Stimulated activated CD8-positive, alpha-beta memory T cell treated with anti-CD3 and anti-CD28 coated beads, Interleukin-4, amount 100 ng/mL, for 4 hours (primary cell): ENCODE data around the gene LARP4B.

Experiments
- DNase-seq, 2 donors: peaks; one replicate each; pipeline ENCODE4 v3.0.0-alpha.2; 2020; ENCODE audit warnings: low read depth in 2 of 2, low spot score in 1 of 2

LARP4B gene

GRCh38 chr10:789831-790701 lies 141.4 kb downstream of the LARP4B start:
- DNase-seq, result no peak

DNA sequence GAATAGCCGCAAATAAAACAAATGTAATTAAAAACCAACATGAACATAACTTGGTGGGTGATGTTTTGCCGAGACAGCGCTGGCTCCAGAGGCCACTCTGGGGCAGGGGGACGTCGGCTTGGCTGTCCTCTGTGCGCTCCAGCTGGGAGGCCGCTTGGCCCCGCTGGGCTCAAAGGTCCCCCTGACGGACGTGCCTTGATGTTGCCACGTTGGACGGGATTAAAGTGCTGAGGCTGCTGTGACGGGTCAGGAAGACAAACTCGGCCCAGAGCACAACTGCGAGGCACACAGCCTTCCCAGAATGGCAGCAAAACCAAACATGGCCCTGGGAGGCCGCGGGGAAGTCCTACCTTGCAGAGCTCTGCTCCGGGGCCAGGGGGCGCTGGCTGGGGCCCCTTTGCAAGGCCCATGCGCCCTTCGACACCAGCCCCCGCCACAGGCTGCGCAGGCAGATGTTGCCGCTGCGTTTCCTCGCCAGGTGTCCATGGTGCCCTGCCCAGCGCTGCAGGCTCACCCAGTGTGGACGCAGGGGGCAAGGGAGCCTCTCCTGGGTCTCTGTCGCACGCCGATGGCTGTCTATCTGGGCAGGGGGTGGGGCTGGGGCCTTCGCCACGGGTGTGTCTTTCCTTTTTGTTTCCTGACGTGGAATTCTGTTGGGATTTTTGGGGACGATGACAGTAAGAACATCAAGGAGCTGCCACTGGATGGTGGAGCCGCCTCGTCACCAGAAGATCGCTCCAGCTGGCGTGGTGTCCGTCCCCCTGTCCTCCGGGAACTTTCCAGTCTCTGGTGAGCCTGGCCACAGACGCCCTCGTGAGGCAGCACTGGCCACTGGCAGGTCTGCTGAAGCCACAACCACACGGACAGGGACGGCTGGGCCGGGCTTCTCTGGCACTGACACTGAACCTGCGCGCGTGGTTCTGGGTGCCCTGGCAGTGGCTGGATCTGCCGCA lies 142.4 kb downstream of the LARP4B start:
- DNase-seq, result no peak

DNA sequence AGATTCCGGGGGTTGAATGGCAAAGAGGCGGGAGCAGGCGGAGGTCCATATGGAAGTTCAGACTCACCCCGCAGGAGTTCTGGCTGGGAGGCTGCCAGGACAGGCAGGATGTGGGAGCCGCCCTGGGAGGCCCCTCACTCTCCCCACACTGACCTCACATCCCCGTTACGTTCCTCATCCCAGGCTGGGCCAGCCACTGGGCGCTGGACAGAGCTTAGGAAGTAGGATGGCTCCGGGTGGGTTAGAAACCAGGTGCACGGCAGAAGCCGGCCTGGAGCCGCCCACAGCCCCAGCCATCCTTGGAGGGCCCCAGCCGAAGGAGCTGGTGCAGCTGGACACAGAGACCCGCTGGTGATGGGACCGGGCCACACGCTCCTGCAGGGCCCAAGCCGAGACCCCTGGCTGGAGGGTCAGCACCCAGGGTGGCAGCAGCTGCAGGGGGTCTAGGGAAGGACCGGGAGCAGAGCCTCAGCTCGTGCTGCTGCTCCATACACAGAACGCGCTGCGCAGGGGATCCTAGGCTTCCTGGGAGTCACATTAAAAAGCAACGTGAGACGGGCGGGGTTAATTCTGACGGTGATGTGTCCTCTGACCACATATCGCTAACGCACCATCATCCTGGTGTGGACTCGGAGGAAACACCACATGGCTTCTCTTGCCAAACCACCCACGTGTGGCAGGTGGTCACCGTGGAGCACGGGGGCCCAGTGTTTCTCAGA lies 143.4 kb downstream of the LARP4B start:
- DNase-seq, result no peak

GRCh38 chr10:786633-787474 lies 144.7 kb downstream of the LARP4B start:
- no peak for DNase-seq

DNA sequence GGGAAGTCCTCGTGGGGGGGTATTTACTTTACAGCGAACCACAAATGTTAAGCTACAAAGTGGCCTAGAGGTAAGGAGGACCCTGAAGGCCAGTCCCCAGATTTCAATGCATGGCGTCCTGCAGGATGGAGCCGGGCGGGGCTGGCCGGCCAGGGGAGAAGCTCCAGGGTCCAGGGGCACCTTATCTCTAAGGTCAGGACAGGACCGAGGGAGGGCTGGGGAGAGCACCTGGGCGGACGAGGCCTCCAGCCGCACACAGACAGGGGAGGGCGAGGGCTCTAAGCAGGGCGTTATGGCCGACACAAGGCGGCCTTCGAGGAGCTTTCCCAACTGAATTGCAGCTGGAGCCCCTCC lies 145.7 kb downstream of the LARP4B start:
- no peak for DNase-seq

DNA sequence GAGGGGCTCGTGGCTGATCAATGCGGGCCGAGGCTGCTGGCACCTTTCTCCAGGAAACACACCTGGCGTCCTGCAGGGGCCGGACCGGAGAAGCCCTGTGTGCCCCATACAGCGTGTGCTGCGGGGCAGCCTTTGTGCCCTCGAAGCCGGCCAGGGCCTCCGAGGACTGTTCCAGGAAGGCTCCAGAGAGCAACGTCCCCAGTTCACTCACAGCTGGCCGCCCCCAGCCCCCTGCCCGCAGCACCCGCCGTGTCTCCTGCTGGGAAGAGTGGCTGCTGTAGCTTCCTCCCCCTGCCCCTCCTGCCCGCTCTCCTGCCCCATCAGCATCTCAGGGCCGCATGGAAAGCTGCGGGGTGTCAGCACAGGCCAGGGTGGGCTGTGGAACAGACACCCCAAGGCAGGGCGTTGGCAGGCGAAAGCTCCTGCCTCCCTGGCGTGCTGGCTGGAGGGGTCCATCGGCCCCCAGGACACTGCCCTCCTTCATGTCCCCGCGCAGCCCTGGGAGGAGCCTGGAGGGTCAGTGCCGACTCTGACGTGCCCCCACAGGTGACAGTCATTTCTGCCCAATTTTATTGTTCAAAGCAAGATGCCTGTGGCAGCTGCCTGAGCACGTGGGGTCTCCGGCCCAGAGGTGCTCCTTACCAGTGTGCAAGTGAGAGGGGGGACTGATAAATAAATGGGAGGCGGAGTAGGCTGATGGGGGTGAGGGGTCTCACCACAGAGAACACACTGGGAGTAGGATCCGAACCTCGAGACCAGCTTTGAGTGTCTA lies 146.2 kb downstream of the LARP4B start:
- DNase-seq, result no peak

DNA sequence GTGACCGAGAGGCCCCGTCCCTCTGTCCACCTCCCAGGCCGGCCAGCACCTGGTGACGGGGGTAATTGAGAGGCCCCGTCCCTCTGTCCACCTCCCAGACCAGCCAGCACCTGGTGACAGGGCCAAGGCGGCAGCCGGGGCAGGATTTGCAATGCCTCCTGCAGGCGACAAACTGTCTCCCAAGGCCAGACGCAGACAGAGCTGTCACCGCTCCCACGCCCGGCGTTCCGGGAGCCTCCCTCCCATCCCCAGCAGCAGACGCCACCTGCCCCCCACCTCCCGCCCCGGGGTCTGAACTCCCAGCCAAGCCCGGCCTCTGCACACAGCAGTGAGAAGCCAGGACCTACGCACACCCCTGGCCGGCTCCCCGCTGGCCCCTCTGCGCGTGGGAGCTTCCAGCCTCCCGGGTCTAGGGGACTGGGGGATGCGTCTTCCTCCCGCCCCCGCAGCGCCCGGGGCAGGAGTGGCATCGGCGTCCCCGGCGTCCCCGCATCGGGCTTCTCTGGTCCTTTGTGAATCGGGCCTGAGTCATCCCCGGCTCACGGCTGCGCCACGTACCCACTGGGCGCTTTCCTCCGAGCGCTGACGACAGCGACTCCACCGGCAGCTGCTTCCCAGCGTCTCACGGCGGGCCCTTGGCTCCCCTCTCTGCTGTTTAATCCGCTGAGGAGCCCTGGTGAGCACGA lies 147.0 kb downstream of the LARP4B start:
- peak; percentile 15 to 21 for DNase-seq

DNA sequence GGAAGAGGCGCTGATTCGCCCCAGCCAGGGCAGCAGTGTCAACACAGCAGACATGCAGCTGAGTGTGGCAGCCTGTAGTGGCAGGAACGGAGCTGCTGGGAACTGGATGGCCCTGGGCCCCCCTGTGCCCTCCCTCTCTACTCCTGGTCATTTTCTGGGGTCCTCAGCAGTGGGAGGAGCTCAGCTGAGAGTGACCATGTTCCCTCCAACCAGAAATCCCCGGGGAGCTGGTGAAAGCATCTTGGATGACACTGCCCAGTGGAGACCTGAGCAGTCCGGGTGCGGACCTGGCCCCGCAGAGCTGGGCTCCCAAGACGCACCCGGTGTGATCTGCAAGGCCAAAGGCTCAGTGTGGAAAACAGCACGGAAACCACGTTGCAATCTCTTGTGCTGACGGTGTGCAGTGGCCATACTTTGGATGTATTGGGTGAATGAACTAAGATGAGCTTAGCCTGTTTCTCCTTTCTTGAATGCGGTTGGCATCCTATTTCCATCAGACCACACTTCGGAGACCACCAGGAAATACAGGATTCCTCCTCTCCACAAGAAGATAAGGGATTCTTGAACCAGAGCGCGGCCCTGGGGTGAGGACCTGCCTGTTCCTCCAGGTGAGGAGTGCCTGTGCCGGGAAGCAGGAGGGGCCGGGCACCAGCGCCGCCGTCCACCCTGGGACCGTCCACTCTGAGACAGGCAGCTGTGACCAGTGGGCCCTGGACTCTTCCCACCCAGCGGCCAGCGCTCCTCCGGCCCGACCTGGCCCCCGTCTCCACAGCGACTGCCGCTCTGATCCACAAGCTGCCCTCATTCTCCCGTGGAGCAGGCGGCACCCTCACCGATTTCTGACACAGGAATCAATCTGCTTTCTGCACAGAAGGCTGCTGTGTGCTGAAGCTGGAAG lies 148.5 kb downstream of the LARP4B start:
- DNase-seq, result no peak

DNA sequence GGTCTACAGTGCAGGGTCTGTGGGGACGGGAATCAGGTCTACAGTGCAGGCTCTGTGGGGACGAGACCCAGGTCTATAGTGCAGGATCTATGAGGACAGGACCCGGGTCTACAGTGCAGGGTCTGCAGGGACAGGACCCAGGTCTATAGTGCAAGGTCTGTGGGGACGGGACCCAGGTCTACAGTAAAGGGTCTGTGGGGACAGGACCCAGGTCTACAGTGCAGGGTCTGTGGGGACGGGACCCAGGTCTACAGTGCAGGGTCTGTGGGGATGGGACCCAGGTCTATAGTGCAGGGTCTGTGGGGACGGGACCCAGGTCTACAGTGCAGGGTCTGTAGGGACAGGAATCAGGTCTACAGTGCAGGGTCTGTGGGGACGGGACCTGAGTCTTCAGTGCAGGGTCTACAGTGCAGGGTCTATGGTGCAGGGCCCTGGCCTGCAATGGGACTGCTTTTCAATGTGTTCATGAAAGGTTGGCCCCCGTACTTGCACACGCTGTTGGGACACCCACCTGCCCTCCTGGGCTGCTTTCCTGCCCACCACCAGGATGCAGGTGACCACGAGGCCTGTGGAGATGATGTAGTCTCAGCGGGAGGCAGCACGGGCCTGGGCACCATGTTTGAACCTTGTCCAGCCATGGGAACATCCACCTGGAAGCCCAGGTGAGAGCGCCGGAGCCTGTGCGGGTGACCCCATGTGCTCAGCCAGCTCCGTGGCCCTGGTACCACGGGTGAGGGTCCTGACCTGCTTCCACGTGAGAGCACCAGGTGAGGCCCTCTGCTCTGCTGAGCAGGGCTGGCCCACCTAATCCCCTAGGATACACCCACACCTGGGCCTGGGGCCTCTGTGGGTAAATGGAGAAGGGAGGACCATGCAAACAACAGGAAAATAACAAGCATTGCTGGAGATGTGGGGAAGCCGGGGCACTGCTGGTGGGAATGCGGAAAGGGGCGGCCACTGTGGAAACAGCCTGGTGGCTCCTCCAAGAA lies 150.7 kb downstream of the LARP4B start:
- DNase-seq, result no peak

- DNase-seq, result no peak
These were observed 152.7 kb downstream of the LARP4B start for GRCh38 chr10:778626-779330.

DNA sequence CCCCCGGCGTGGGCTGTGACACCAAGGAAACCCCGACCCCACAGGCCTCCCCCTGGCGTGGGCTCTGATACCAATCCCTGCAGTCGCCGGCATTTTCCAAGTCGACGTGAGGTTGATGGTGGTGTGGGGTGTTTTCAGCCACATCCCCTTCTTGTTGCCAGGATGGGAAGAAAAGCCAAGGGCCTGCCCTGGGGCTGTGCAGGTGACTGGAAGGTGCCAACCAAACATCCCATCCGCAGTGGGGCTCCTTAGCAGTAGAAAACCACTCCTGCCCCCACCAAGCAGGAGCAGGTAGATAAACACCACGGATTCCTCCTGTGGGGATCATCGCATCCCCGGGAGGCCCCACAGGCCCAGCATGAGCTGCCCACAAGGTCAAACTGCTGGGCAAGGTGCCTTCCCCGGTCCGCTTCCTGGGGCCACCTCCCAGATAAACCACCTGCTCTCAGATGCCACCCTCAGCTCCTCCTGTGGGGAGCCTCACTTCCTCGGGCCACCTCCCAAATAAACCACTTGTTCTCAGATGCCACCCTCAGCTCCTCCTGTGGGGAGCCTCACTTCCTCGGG lies 153.5 kb downstream of the LARP4B start:
- DNase-seq, result no peak

DNA sequence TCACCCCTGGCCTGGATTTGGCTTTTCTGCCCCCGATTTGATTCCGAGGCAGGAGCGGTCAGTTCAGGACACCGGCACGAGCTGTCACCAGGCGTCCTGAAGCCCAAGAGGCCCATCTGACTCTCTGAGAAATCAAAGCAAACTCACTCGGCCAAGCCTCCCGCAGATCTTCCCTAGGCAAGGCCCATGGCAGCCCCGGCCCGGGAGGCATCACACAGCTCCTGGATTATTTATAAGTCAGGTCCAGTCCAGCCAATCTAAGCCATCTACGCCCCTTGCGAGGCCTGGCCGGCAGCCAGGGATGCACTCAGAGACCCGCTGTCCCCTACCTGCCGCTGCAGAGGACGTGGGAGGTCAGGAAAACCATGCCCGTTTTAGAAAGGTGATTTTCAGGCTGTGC lies 154.7 kb downstream of the LARP4B start:
- DNase-seq, result no peak

- DNase-seq, result no peak
These were observed 156.0 kb downstream of the LARP4B start for GRCh38 chr10:775245-776075.

- no peak for DNase-seq
These were observed 156.8 kb downstream of the LARP4B start for GRCh38 chr10:774661-775244.

DNA sequence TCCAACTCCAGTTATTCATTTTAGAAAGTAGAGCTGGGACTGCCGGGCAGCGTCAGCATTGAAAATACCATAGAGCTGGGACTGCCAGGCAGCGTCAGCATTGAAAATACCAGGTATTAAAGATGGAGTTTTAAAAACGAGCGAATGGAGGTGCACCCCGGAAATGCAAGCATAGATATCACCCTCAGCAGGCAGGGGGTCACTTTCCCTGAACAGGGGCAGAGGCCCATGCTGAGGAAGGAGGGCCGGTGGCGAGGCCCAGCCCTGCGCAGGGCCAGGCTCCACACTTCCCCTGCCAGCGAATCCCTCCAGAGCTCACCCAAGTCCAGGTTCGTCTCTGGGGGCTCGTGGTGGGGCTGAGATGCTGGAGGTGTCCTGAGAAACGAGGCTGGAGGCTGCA lies 157.3 kb downstream of the LARP4B start:
- no peak for DNase-seq
